Esophagus squamous epithelium (tissue), 5 donors: ENCODE results near the gene CDON. TPM values are rescaled to one million over a fixed set of nuclear protein-coding genes. Genes with fewer than 3 reads are reported as not detected.

Experiments
- DNase-seq: peaks from one replicate; lab custom pipeline; 2025; lab: John Stamatoyannopoulos, UW
- H3K27ac ChIP-seq, 4 donors: fragments of 200-600 bp; sonication (generic); one replicate each; pipeline ENCODE4 v1.5.1; 2016 to 2019; ENCODE audit warnings: mild to moderate bottlenecking in 1 of 4
- H3K27me3 ChIP-seq, 4 donors: fragments of 200-600 bp; sonication (generic); 1 replicate in 3 of 4; 2 replicates in 1 of 4; pipeline versions ENCODE4 v1.5.1 to v1.6.0; 2017 to 2021; ENCODE audit warnings: antibody characterized with exemption in 1 of 4
- H3K36me3 ChIP-seq, 3 donors: fragments of 200-600 bp; sonication (generic); one replicate each; pipeline ENCODE4 v1.5.1; 2016 to 2019
- H3K4me1 ChIP-seq, 3 donors: fragments of 200-600 bp; sonication (generic); one replicate each; pipeline ENCODE4 v1.5.1; 2017 to 2019
- H3K4me3 ChIP-seq, 4 donors: fragments of 200-600 bp; sonication (generic); 1 replicate in 3 of 4; 2 replicates in 1 of 4; pipeline ENCODE4 v1.5.1; 2016 to 2019; ENCODE audit warnings: mild to moderate bottlenecking in 2 of 4, moderate library complexity in 1 of 4
- H3K9me3 ChIP-seq, 3 donors: fragments of 200-600 bp; sonication (generic); one replicate each; pipeline ENCODE4 v1.5.1; 2016 to 2019
- POLR2A ChIP-seq, 4 donors: fragments of 450-650 bp; IDR thresholded peaks; one replicate each; pipeline ENCODE4 v1.6.1; 2017; ENCODE audit warnings: antibody characterized with exemption in 4 of 4, mild to moderate bottlenecking in 4 of 4, moderate library complexity in 3 of 4
- WGBS, 2 donors: methylation state at CpG; one replicate each; pipeline ENCODE4 v1.1.5; 2018; 5-methylcytosine and 5-hydroxymethylcytosine counted together
- intact Hi-C: fragments of 100-400 bp; cut with DNase I; formaldehyde crosslinking; loops from one replicate; pipeline ENCODE4 v1.15.0; 2022
- total RNA-seq, 4 donors: library from RNA; depleted of rRNA; stranded (reverse); fragments of >200 nt; gene quantifications; one replicate each; pipeline ENCODE4 v1.1.0, GENCODE V29; 2016
- TF ChIP-seq, protein P1 (sequence below), 6 experiments: fragments of 450-650 bp in 4 of 6; fragments of 200-600 bp in 2 of 6; sonication (generic) in 2 of 6; IDR thresholded peaks; one replicate each; pipeline ENCODE4 v1.5.1; 2016 to 2019; ENCODE audit warnings: antibody characterized with exemption in 6 of 6, mild to moderate bottlenecking in 4 of 6, moderate library complexity in 4 of 6
- donor health status: DM: yes; HTN: yes; CAD: no.

Gene CDON
- total RNA-seq, 4 donors from 2014 or later: 2.5 to 5.5 (median 3.4) TPM

DNA sequence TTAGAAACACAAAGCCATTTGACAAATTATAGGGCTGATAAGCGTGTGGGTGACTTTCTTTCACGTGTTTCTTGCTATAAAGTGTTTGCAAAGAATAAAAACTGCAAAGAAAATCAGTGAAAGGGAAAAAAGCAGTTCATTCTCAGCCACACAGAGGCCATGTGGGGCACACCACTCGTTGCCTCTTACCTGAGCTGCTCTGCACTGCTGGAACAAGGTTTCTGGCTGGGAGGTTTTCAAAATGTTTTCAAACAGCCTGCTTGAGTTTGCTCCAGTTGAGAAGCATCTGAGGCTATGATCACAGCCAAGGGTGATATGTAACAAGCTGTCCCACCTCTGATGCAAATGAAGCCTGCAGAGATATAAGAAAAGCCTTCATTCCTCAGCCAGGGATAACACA is 131.6 kb downstream of the CDON start:
- Histone ChIP-seq H3K36me3 (no peaks in the 10 kb centered on the region), H3K27me3 (peaks cover 0 to 13% (median 0%) of the 10 kb centered on the region in 4 donors), H3K4me3 (no peak overlapping the region), H3K9me3 (no peaks in the 10 kb centered on the region), H3K4me1 (peaks cover 0 to 7% (median 5%) of the 10 kb centered on the region in 3 donors), H3K27ac (no peak overlapping the region)
- intact Hi-C loops: no loop called here
- WGBS, 2 donors: 62 to 71% methylated on average over 3 of the region's 3 CpGs
- TF ChIP-seq, protein P1, sequence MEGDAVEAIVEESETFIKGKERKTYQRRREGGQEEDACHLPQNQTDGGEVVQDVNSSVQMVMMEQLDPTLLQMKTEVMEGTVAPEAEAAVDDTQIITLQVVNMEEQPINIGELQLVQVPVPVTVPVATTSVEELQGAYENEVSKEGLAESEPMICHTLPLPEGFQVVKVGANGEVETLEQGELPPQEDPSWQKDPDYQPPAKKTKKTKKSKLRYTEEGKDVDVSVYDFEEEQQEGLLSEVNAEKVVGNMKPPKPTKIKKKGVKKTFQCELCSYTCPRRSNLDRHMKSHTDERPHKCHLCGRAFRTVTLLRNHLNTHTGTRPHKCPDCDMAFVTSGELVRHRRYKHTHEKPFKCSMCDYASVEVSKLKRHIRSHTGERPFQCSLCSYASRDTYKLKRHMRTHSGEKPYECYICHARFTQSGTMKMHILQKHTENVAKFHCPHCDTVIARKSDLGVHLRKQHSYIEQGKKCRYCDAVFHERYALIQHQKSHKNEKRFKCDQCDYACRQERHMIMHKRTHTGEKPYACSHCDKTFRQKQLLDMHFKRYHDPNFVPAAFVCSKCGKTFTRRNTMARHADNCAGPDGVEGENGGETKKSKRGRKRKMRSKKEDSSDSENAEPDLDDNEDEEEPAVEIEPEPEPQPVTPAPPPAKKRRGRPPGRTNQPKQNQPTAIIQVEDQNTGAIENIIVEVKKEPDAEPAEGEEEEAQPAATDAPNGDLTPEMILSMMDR (IDR thresholded peaks at IDR 0.05): no peak
- TF ChIP-seq POLR2A (IDR thresholded peaks at IDR 0.05): no peak
- no peak for DNase-seq

DNA sequence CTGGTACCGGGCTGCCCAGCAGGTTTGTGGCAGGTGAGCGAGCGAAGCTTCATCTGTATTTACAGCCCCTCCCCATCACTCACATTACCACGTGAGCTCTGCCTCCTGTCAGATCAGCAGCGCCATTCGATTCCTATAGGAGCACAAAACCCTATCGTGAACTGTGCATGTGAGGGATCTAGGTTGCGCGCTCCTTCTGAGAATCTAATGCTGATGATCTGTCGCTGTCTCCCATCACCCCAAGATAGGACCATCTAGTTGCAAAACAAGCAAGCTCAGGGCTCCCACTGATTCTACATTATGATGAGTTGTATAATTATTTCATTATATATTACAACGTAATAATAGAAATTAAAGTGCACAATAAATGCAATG is 132.6 kb downstream of the CDON start:
- H3K27me3 ChIP-seq: peaks cover 0 to 13% (median 0%) of the 10 kb centered on the region in 4 donors
- intact Hi-C loops: no loop called here
- no peak for TF ChIP-seq POLR2A (IDR thresholded peaks at IDR 0.05)
- H3K27ac ChIP-seq: no peak overlapping the region
- no peaks in the 10 kb centered on the region for H3K4me1 ChIP-seq
- DNase-seq: no peak
- H3K36me3 ChIP-seq: no peaks in the 10 kb centered on the region
- no peaks in the 10 kb centered on the region for H3K9me3 ChIP-seq
- 80 to 93% methylated on average over 10 to 11 of the region's 11 CpGs for WGBS, 2 donors
- no peak overlapping the region for H3K4me3 ChIP-seq

DNA sequence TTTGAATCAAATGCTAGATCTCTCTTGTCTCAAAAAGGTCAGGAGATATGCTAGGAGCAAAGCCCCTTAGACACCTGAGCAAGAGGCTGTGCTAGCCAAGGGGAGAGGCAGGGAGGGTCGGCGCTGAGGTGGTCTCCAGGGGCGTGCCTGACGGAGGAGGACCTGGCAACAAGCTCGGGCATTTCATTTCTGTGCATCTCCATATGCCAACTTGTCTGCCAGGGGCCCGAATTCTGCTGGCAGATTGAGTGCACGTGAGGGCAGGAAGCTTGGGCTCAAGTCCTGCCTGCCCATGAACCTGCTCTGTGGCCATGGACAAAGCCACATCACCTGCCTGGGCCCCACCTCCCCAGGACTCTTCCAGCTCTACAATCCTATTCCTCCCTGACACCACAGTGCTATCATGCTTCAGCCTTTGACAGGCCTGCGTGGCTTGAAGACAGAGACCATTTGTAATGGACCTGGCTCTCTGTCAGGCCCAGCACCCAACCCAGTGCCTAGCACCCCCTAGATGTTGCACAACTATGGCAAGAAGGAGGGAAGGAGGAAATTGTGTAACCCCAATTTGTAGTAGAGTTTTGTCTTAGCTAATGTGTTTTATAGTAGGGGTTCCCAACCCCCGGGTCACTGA is 133.1 kb downstream of the CDON start:
- TF ChIP-seq POLR2A (IDR thresholded peaks at IDR 0.05): no peak
- TF ChIP-seq, protein P1 (IDR thresholded peaks at IDR 0.05): no peak
- intact Hi-C loops: no loop called here
- 72 to 88% methylated on average over 1 to 7 of the region's 9 CpGs for WGBS, 2 donors
- H3K27me3 ChIP-seq: peaks cover 0 to 13% (median 0%) of the 10 kb centered on the region in 4 donors
- no peak overlapping the region for H3K4me3 ChIP-seq
- no peak overlapping the region for H3K27ac ChIP-seq
- no peaks in the 10 kb centered on the region for H3K4me1 ChIP-seq
- no peak for DNase-seq
- H3K9me3 ChIP-seq: no peaks in the 10 kb centered on the region
- H3K36me3 ChIP-seq: no peaks in the 10 kb centered on the region

DNA sequence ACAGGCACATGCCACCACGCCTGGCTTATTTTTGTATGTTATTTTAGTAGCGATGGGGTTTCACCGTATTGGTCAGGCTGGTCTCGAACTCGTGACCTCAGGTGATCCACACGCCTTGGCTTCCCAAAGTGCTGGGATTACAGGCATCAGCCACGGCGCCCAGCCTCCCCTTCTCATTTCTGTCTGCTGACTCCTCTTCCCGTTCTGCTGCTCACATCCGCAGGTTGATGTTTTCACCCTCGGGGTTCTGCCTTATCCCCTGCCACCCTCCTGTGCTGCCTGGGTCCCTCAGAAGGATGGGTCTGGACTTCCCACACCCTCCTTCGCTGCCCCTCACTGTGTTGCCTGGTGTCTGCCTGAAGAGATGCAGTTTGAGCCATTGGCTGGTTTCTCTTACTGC is 136.0 kb downstream of the CDON start:
- no peak for DNase-seq
- Histone ChIP-seq H3K4me1 (no peaks in the 10 kb centered on the region), H3K9me3 (no peaks in the 10 kb centered on the region), H3K4me3 (no peak overlapping the region), H3K27me3 (peaks cover 0 to 18% (median 0%) of the 10 kb centered on the region in 4 donors), H3K27ac (no peak overlapping the region), H3K36me3 (no peaks in the 10 kb centered on the region)
- intact Hi-C loops: no loop called here
- TF ChIP-seq, protein P1 (IDR thresholded peaks at IDR 0.05): no peak
- TF ChIP-seq POLR2A (IDR thresholded peaks at IDR 0.05): no peak
- 83 to 86% methylated on average over 12 of the region's 12 CpGs for WGBS, 2 donors

DNA sequence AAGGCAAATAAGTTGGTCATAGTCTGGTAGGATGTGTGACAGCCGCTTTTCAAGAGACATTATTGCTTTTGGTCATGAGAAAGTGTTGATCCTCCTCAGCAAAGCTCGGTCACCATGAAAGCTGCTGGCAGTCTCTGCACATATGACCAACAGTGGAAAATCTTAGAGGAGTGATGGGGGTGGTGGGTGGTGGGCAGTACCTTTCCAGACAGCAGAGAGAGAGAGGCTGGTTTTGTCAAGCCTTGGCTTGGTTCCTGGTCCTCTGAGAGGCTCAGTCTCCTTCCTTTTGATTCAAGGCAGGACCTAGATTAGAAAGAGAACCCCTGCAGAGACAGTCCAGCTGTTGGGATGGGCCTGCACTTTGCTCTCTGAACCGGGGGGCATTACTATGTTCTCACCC is 136.9 kb downstream of the CDON start:
- Histone ChIP-seq H3K27me3 (peaks cover 0 to 18% (median 0%) of the 10 kb centered on the region in 4 donors), H3K36me3 (no peaks in the 10 kb centered on the region), H3K27ac (no peak overlapping the region), H3K4me1 (no peaks in the 10 kb centered on the region), H3K9me3 (no peaks in the 10 kb centered on the region), H3K4me3 (no peak overlapping the region)
- no peak for DNase-seq
- WGBS, 2 donors: 62 to 64% methylated on average over 3 of the region's 3 CpGs
- intact Hi-C loops: no loop called here
- TF ChIP-seq, protein P1 (IDR thresholded peaks at IDR 0.05): no peak
- no peak for TF ChIP-seq POLR2A (IDR thresholded peaks at IDR 0.05)
